Measurements from ENCODE around the gene AFF3. TPM values are rescaled to one million over a fixed set of nuclear protein-coding genes. Genes with fewer than 3 reads are reported as not detected.
"Not testable (repeated sequence)": the region's sequence is repeated elsewhere in the genome, so short reads cannot be mapped to it uniquely, and the experiment has no call there.

AFF3 gene
- total RNA-seq, 6 experiments from 2014 or later: 0.80 to 8.2 (median 6.8) TPM

GRCh38 chr2:100107906-100108647 is 34.3 kb downstream of the AFF3 start:
- Mint-ChIP-seq H3K27me3 (ENCODE audit: insufficient read depth) (peaks cover 43% of the 10 kb centered on the region), H3K27ac (no peak overlapping the region), H3K4me3 (no peak overlapping the region), H3K9me3 (no peaks in the 10 kb centered on the region), H3K4me1 (ENCODE audit: low read depth) (peaks cover 8% of the 10 kb centered on the region), H3K36me3 (ENCODE audit: low read depth) (no peaks in the 10 kb centered on the region; the same call in 1 of the 2 replicates)
- DNase-seq: no peak
- no peak for TF ChIP-seq CTCF (IDR thresholded peaks at IDR 0.05)

- no peak for DNase-seq
- Mint-ChIP-seq H3K27me3 (ENCODE audit: insufficient read depth) (peaks cover 37% of the 10 kb centered on the region), H3K9me3 (no peaks in the 10 kb centered on the region), H3K36me3 (ENCODE audit: low read depth) (no peaks in the 10 kb centered on the region; the same call in 1 of the 2 replicates), H3K4me1 (ENCODE audit: low read depth) (peaks cover 8% of the 10 kb centered on the region), H3K4me3 (no peak overlapping the region), H3K27ac (no peak overlapping the region)
- TF ChIP-seq CTCF (IDR thresholded peaks at IDR 0.05): no peak
Observed at GRCh38 chr2:100107440-100107839, 35.0 kb downstream of the AFF3 start.

- no peak for DNase-seq
- no peak overlapping the region for H3K27ac Mint-ChIP-seq
- H3K4me3 Mint-ChIP-seq: no peak overlapping the region
- peaks cover 8% of the 10 kb centered on the region for H3K4me1 Mint-ChIP-seq (ENCODE audit: low read depth)
- H3K9me3 Mint-ChIP-seq: no peaks in the 10 kb centered on the region
- H3K27me3 Mint-ChIP-seq (ENCODE audit: insufficient read depth): peaks cover 30% of the 10 kb centered on the region
- no peak for TF ChIP-seq CTCF (IDR thresholded peaks at IDR 0.05)
- no peaks in the 10 kb centered on the region; the same call in 1 of the 2 replicates for H3K36me3 Mint-ChIP-seq (ENCODE audit: low read depth)
Observed at GRCh38 chr2:100106460-100106859, 35.9 kb downstream of the AFF3 start.

GRCh38 chr2:100105678-100106054 is 36.7 kb downstream of the AFF3 start:
- no peaks in the 10 kb centered on the region; the same call in 1 of the 2 replicates for H3K36me3 Mint-ChIP-seq (ENCODE audit: low read depth)
- no peak overlapping the region for H3K27ac Mint-ChIP-seq
- H3K9me3 Mint-ChIP-seq: no peaks in the 10 kb centered on the region
- H3K27me3 Mint-ChIP-seq (ENCODE audit: insufficient read depth): peaks cover 29% of the 10 kb centered on the region
- peak overlapping the region; percentile 75 for H3K4me3 Mint-ChIP-seq
- peaks cover 8% of the 10 kb centered on the region for H3K4me1 Mint-ChIP-seq (ENCODE audit: low read depth)
- TF ChIP-seq CTCF (IDR thresholded peaks at IDR 0.05): no peak
- DNase-seq: no peak

GRCh38 chr2:100104718-100105677 is 37.4 kb downstream of the AFF3 start:
- Mint-ChIP-seq H3K9me3 (no peaks in the 10 kb centered on the region), H3K4me3 (peak overlapping the region; percentile 75), H3K27ac (no peak overlapping the region), H3K27me3 (ENCODE audit: insufficient read depth) (peaks cover 26% of the 10 kb centered on the region), H3K36me3 (ENCODE audit: low read depth) (no peaks in the 10 kb centered on the region; the same call in 1 of the 2 replicates), H3K4me1 (ENCODE audit: low read depth) (peaks cover 8% of the 10 kb centered on the region)
- DNase-seq: no peak
- TF ChIP-seq CTCF (IDR thresholded peaks at IDR 0.05): no peak

GRCh38 chr2:100104265-100104664 is 38.1 kb downstream of the AFF3 start:
- H3K4me1 Mint-ChIP-seq (ENCODE audit: low read depth); H3K9me3 Mint-ChIP-seq; H3K36me3 Mint-ChIP-seq (ENCODE audit: low read depth); DNase-seq; H3K27ac Mint-ChIP-seq; H3K4me3 Mint-ChIP-seq: not testable (repeated sequence)
- H3K27me3 Mint-ChIP-seq (ENCODE audit: insufficient read depth): peaks cover 20% of the 10 kb centered on the region

GRCh38 chr2:100103527-100104252 is 38.7 kb downstream of the AFF3 start:
- H3K4me3 Mint-ChIP-seq: peak overlapping the region; percentile 43; the same call in 1 of the 2 replicates

More at GRCh38 chr2:100103527-100104252, 38.7 kb downstream of the AFF3 start:
- H3K9me3 Mint-ChIP-seq; H3K36me3 Mint-ChIP-seq (ENCODE audit: low read depth); DNase-seq; H3K27ac Mint-ChIP-seq; H3K4me1 Mint-ChIP-seq (ENCODE audit: low read depth): not testable (repeated sequence)
- peaks cover 20% of the 10 kb centered on the region for H3K27me3 Mint-ChIP-seq (ENCODE audit: insufficient read depth)

All from HFFc6 (cell line).